ENCODE measurements around the gene GAD2. TPM values are rescaled to one million over a fixed set of nuclear protein-coding genes. Genes with fewer than 3 reads are reported as not detected.

GAD2 gene
- total RNA-seq, 1 donor from 2014 or later: not detected

Other genes starting within 250 kb of the GAD2 start
- gene APBB1IP, start 221.6 kb downstream of the GAD2 start, total RNA-seq: 17.0 TPM

Measured in sciatic nerve (tissue), 1 donor.